Liver (tissue), 9 donors: Measurements from ENCODE around the gene HOMER1. TPM values are rescaled to one million over a fixed set of nuclear protein-coding genes. Genes with fewer than 3 reads are reported as not detected.

Experiments
- DNase-seq: peaks from one replicate; pipeline ENCODE4 v3.0.0-alpha.2; 2017; ENCODE audit warnings: low spot score
- H3K27ac ChIP-seq, 2 donors: one replicate each; pipeline ENCODE4 v1.7.0; 2013; ENCODE audit warnings: inconsistent platforms in 2 of 2, low read length in 2 of 2, control low read depth in 1 of 2, low read depth in 1 of 2, mild to moderate bottlenecking in 1 of 2
- H3K27me3 ChIP-seq, 4 donors: one replicate each; pipeline versions ENCODE4 v1.6.1 to v1.7.0; 2013; ENCODE audit warnings: low read length in 3 of 4, inconsistent platforms in 1 of 4, mild to moderate bottlenecking in 1 of 4, moderate library complexity in 1 of 4; ENCODE audit not compliant: control insufficient read depth in 4 of 4, insufficient read depth in 4 of 4
- H3K36me3 ChIP-seq, 4 donors: one replicate each; pipeline versions ENCODE4 v1.6.1 to v1.7.0; 2013; ENCODE audit warnings: low read length in 3 of 4, mild to moderate bottlenecking in 3 of 4, low read depth in 1 of 4, moderate library complexity in 1 of 4; ENCODE audit not compliant: control insufficient read depth in 4 of 4, insufficient read depth in 3 of 4
- H3K4me1 ChIP-seq, 4 donors: one replicate each; pipeline versions ENCODE4 v1.6.1 to v1.7.0; 2013; ENCODE audit warnings: low read length in 3 of 4, mild to moderate bottlenecking in 3 of 4, moderate library complexity in 1 of 4; ENCODE audit not compliant: control insufficient read depth in 4 of 4, insufficient read depth in 4 of 4
- H3K4me3 ChIP-seq, 3 donors: one replicate each; pipeline versions ENCODE4 v1.6.1 to v1.7.0; 2013; ENCODE audit warnings: low read length in 3 of 3, control low read depth in 1 of 3, low read depth in 1 of 3, mild to moderate bottlenecking in 1 of 3
- H3K9ac ChIP-seq, 2 donors: one replicate each; pipeline ENCODE4 v1.7.0; 2013; ENCODE audit warnings: low read length in 2 of 2, mild to moderate bottlenecking in 2 of 2, moderate library complexity in 2 of 2, control low read depth in 1 of 2, low read depth in 1 of 2
- H3K9me3 ChIP-seq, 4 donors: one replicate each; pipeline versions ENCODE4 v1.6.1 to v1.7.0; 2013; ENCODE audit warnings: low read length in 3 of 4; ENCODE audit not compliant: control insufficient read depth in 4 of 4
- CTCF ChIP-seq: fragments of 150-350 bp; IDR thresholded peaks from 2 replicates; pipeline ENCODE4 v1.5.1; 2017; ENCODE audit warnings: improper control_type of control experiment, low read depth, low read length; ENCODE audit not compliant: missing input control
- EGR1 ChIP-seq, 2 donors: IDR thresholded peaks; 2 replicates each; pipeline ENCODE4 v1.6.1; 2016 to 2018; ENCODE audit warnings: antibody characterized with exemption in 2 of 2, low read depth in 2 of 2
- FOXA1 ChIP-seq: IDR thresholded peaks from 2 replicates; pipeline ENCODE4 v1.6.1; 2016; ENCODE audit warnings: antibody characterized with exemption
- FOXA2 ChIP-seq: IDR thresholded peaks from 2 replicates; pipeline ENCODE4 v1.6.1; 2016; ENCODE audit warnings: antibody characterized with exemption
- GABPA ChIP-seq, 2 donors: IDR thresholded peaks in 1 of 2; conservative IDR thresholded peaks in 1 of 2; 2 replicates each; pipeline ENCODE4 v1.6.1; 2016; ENCODE audit warnings: antibody characterized with exemption in 2 of 2, mild to moderate bottlenecking in 1 of 2, moderate library complexity in 1 of 2
- HNF4A ChIP-seq, 2 donors: conservative IDR thresholded peaks; 2 replicates each; pipeline ENCODE4 v1.6.1; 2016; ENCODE audit warnings: antibody characterized with exemption in 2 of 2, mild to moderate bottlenecking in 2 of 2
- HNF4G ChIP-seq: IDR thresholded peaks from 2 replicates; pipeline ENCODE4 v1.6.1; 2016; ENCODE audit warnings: antibody characterized with exemption
- JUND ChIP-seq, 2 donors: IDR thresholded peaks; 2 replicates each; pipeline ENCODE4 v1.6.1; 2016; ENCODE audit warnings: antibody characterized with exemption in 2 of 2
- NR2F2 ChIP-seq: IDR thresholded peaks from 2 replicates; pipeline ENCODE4 v1.6.1; 2016; ENCODE audit warnings: antibody characterized with exemption
- RAD21 ChIP-seq, 2 donors: IDR thresholded peaks; 2 replicates each; pipeline ENCODE4 v1.6.1; 2016; ENCODE audit warnings: antibody characterized with exemption in 2 of 2, mild to moderate bottlenecking in 2 of 2
- REST ChIP-seq: IDR thresholded peaks from 2 replicates; pipeline ENCODE4 v1.6.1; 2016; ENCODE audit warnings: antibody characterized with exemption, mild to moderate bottlenecking
- RXRA ChIP-seq, 2 donors: IDR thresholded peaks; 2 replicates each; pipeline ENCODE4 v1.6.1; 2017 to 2018; ENCODE audit warnings: antibody characterized with exemption in 2 of 2, mild to moderate bottlenecking in 1 of 2
- SP1 ChIP-seq: IDR thresholded peaks from 2 replicates; pipeline ENCODE4 v1.6.1; 2018; ENCODE audit warnings: antibody characterized with exemption, mild to moderate bottlenecking
- TAF1 ChIP-seq: conservative IDR thresholded peaks from 2 replicates; pipeline ENCODE4 v1.6.1; 2016; ENCODE audit warnings: antibody characterized with exemption, mild to moderate bottlenecking
- YY1 ChIP-seq: IDR thresholded peaks from 2 replicates; pipeline ENCODE4 v1.6.1; 2016; ENCODE audit warnings: antibody characterized with exemption, mild to moderate bottlenecking
- ZBTB33 ChIP-seq: IDR thresholded peaks from 2 replicates; pipeline ENCODE4 v1.6.1; 2016; ENCODE audit warnings: antibody characterized with exemption
- WGBS: extraction: QIAGEN DNeasy Blood & Tissue Kit; methylation state at CpG from one replicate; pipeline ENCODE4 v1.1.7; 2013; 5-methylcytosine and 5-hydroxymethylcytosine counted together
- polyA plus RNA-seq, 2 donors: library from polyadenylated mRNA; stranded (reverse) in 1 of 2; unstranded in 1 of 2; fragments of 200-250 nt in 1 of 2; fragments of >200 nt in 1 of 2; fragmentation: Nextera tagmentation in 1 of 2; extraction: Ambion mirVana in 1 of 2; gene quantifications; one replicate each; pipeline versions ENCODE4 v1.2.1 to v1.2.3, GENCODE V29; 2013 to 2015
- total RNA-seq, 2 donors: library from RNA; depleted of rRNA; stranded (reverse); fragments of >200 nt; gene quantifications; one replicate each; pipeline ENCODE4 v1.2.3, GENCODE V29; 2014
- TF ChIP-seq, protein P1 (sequence below): IDR thresholded peaks from 2 replicates; pipeline ENCODE4 v1.6.1; 2016; ENCODE audit warnings: antibody characterized with exemption
- TF ChIP-seq, protein P2 (sequence below): IDR thresholded peaks from 2 replicates; pipeline ENCODE4 v1.6.1; 2016; ENCODE audit warnings: antibody characterized with exemption
- donor health status: healthy.
- donor health status: healthy.
- donor health status: healthy.
- donor health status: healthy.
- donor health status: healthy.

Gene HOMER1
- total and polyA plus RNA-seq, 4 donors: 0.33 to 8.7 (median 1.2) TPM

GRCh38 chr5:79529110-79529509 is 15.2 kb upstream of the HOMER1 start:
- TF ChIP-seq CTCF (no peak), REST (no peak), NR2F2 (no peak), ZBTB33 (no peak), SP1 (no peak), JUND (IDR thresholded peaks at IDR 0.05) (no peak), RXRA (IDR thresholded peaks at IDR 0.05) (no peak), YY1 (no peak), HNF4G (no peak), TAF1 (no peak), EGR1 (IDR thresholded peaks at IDR 0.05; ENCODE audit: low read depth in 2 of 2) (no peak), HNF4A (conservative IDR thresholded peaks at IDR 0.05) (no peak)
- TF ChIP-seq, protein P1, sequence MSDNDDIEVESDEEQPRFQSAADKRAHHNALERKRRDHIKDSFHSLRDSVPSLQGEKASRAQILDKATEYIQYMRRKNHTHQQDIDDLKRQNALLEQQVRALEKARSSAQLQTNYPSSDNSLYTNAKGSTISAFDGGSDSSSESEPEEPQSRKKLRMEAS: no peak
- H3K27ac ChIP-seq: no peak overlapping the region
- H3K4me3 ChIP-seq: no peak overlapping the region
- peaks cover 0 to 13% (median 2%) of the 10 kb centered on the region in 4 donors for H3K9me3 ChIP-seq
- 87% methylated on average over 5 of the region's 5 CpGs for WGBS
- no peaks in the 10 kb centered on the region for H3K36me3 ChIP-seq
- no peaks in the 10 kb centered on the region for H3K4me1 ChIP-seq
- H3K9ac ChIP-seq: no peak overlapping the region
- no peaks in the 10 kb centered on the region for H3K27me3 ChIP-seq
- no peak for DNase-seq

DNA sequence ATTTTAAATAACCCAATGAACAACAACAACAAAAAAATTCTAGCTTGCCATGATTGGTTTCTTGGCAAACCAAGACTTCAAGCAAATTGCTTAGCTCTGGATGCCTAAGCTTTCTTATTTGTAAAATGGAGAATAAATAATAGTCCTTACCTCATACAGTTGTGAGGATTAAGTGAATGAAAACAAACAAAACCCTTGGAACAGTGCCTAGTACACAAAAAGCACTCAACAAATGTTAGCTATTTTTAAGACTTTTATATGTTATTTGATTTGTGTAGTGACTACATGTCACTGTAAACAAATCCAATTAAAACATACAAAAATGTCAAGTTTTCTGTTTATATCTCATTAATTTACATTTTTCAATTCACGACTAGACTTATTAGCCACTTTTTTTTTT is 13.5 kb upstream of the HOMER1 start:
- Histone ChIP-seq H3K9me3 (peaks cover 0 to 13% (median 2%) of the 10 kb centered on the region in 4 donors), H3K4me1 (no peaks in the 10 kb centered on the region), H3K27me3 (no peaks in the 10 kb centered on the region), H3K36me3 (no peaks in the 10 kb centered on the region), H3K4me3 (no peak overlapping the region), H3K27ac (no peak overlapping the region), H3K9ac (no peak overlapping the region)
- WGBS: 76% methylated on average over 1 of the region's 1 CpG
- TF ChIP-seq HNF4A (conservative IDR thresholded peaks at IDR 0.05) (no peak), YY1 (no peak), RAD21 (IDR thresholded peaks at IDR 0.05) (no peak), NR2F2 (no peak), SP1 (no peak), TAF1 (no peak), CTCF (no peak), JUND (IDR thresholded peaks at IDR 0.05) (no peak), GABPA (IDR thresholded peaks at IDR 0.05 in 1 of 2, conservative IDR thresholded peaks at IDR 0.05 in 1 of 2) (no peak), ZBTB33 (no peak), HNF4G (no peak), RXRA (IDR thresholded peaks at IDR 0.05) (no peak), FOXA2 (no peak), FOXA1 (no peak)
- TF ChIP-seq, protein P2, sequence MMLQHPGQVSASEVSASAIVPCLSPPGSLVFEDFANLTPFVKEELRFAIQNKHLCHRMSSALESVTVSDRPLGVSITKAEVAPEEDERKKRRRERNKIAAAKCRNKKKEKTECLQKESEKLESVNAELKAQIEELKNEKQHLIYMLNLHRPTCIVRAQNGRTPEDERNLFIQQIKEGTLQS: no peak
- TF ChIP-seq, protein P1: no peak
- no peak for DNase-seq
